GM23338 (cell line): ENCODE data around the gene IKZF1. TPM values are rescaled to one million over a fixed set of nuclear protein-coding genes. Genes with fewer than 3 reads are reported as not detected.

Source experiments
- CREB1 ChIP-seq: fragments of 250-450 bp; sonication (Bioruptor Pico); IDR thresholded peaks from 2 replicates; pipeline ENCODE4 v1.5.0; 2020; ENCODE audit warnings: low read depth, mild to moderate bottlenecking, moderate library complexity
- EZH2 ChIP-seq: fragments of 200-600 bp; sonication (generic); IDR thresholded peaks from one replicate; pipeline ENCODE4 v1.8.0; 2017; ENCODE audit warnings: antibody characterized with exemption, mild to moderate bottlenecking, low read depth; ENCODE audit not compliant: unreplicated experiment
- EZH2phosphoT487 ChIP-seq: fragments of 200-600 bp; sonication (generic); IDR thresholded peaks from one replicate; pipeline ENCODE4 v1.8.1; 2018; ENCODE audit warnings: antibody characterized with exemption; ENCODE audit not compliant: unreplicated experiment
- JUNB ChIP-seq: IDR thresholded peaks from one replicate; pipeline ENCODE4 v1.6.1; 2016; ENCODE audit warnings: antibody characterized with exemption; ENCODE audit not compliant: unreplicated experiment
- STAT1 ChIP-seq: IDR thresholded peaks from one replicate; pipeline ENCODE4 v1.6.1; 2016; ENCODE audit warnings: antibody characterized with exemption; ENCODE audit not compliant: unreplicated experiment
- ZNF114 ChIP-seq: fragments of 250-450 bp; sonication (Bioruptor Pico); IDR thresholded peaks from 2 replicates; pipeline ENCODE4 v1.5.0; 2020; ENCODE audit warnings: mild to moderate bottlenecking, moderate library complexity
- ZNF331 ChIP-seq: fragments of 250-450 bp; sonication (Bioruptor Pico); IDR thresholded peaks from 2 replicates; pipeline ENCODE4 v1.5.0; 2020; ENCODE audit warnings: low read depth, mild to moderate bottlenecking, moderate library complexity
- ZNF462 ChIP-seq: fragments of 250-450 bp; sonication (Bioruptor Pico); IDR thresholded peaks from 2 replicates; pipeline ENCODE4 v1.5.0; 2020; ENCODE audit warnings: mild to moderate bottlenecking, moderate library complexity
- polyA plus RNA-seq: library from polyadenylated mRNA; unstranded; fragments of >200 nt; fragmentation: Nextera tagmentation; extraction: Ambion mirVana; gene quantifications from 2 replicates; pipeline ENCODE4 v1.2.1, GENCODE V29; 2016
- total RNA-seq: library from RNA; depleted of rRNA; stranded (reverse); fragments of >200 nt; shearing (Covaris generic); gene quantifications from 2 replicates; pipeline ENCODE4 v1.2.3, GENCODE V29; 2014
- TF ChIP-seq, protein P1 (sequence below): IDR thresholded peaks from one replicate; pipeline ENCODE4 v1.6.1; 2018; ENCODE audit warnings: antibody characterized with exemption; ENCODE audit not compliant: unreplicated experiment

IKZF1 gene
- total and polyA plus RNA-seq, 2 experiments from 2014 or later, result 0.57 to 1.8 TPM

- TF ChIP-seq ZNF462 (CRISPR knock-in tag), result no peak
- TF ChIP-seq EZH2phosphoT487, result no peak
- TF ChIP-seq ZNF331 (CRISPR knock-in tag), result no peak
- TF ChIP-seq CREB1 (CRISPR knock-in tag), result no peak
- no peak for TF ChIP-seq STAT1
- TF ChIP-seq EZH2, result no peak
- TF ChIP-seq, protein P1, sequence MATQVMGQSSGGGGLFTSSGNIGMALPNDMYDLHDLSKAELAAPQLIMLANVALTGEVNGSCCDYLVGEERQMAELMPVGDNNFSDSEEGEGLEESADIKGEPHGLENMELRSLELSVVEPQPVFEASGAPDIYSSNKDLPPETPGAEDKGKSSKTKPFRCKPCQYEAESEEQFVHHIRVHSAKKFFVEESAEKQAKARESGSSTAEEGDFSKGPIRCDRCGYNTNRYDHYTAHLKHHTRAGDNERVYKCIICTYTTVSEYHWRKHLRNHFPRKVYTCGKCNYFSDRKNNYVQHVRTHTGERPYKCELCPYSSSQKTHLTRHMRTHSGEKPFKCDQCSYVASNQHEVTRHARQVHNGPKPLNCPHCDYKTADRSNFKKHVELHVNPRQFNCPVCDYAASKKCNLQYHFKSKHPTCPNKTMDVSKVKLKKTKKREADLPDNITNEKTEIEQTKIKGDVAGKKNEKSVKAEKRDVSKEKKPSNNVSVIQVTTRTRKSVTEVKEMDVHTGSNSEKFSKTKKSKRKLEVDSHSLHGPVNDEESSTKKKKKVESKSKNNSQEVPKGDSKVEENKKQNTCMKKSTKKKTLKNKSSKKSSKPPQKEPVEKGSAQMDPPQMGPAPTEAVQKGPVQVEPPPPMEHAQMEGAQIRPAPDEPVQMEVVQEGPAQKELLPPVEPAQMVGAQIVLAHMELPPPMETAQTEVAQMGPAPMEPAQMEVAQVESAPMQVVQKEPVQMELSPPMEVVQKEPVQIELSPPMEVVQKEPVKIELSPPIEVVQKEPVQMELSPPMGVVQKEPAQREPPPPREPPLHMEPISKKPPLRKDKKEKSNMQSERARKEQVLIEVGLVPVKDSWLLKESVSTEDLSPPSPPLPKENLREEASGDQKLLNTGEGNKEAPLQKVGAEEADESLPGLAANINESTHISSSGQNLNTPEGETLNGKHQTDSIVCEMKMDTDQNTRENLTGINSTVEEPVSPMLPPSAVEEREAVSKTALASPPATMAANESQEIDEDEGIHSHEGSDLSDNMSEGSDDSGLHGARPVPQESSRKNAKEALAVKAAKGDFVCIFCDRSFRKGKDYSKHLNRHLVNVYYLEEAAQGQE, result no peak
- no peak for TF ChIP-seq ZNF114 (CRISPR knock-in tag)
- no peak for TF ChIP-seq JUNB
Measured at GRCh38 chr7:50376056-50376820, 71.7 kb downstream of the IKZF1 start (continued).
